Upper lobe of left lung (tissue), 4 donors: ENCODE measurements around the gene ZNF263.

Experiments used
- CTCF ChIP-seq, 6 experiments: fragments of 450-650 bp in 4 of 6; fragments of 200-600 bp in 2 of 6; sonication (generic) in 2 of 6; IDR thresholded peaks; one replicate each; pipeline ENCODE4 v1.5.1; 2016 to 2019; ENCODE audit warnings: antibody characterized with exemption in 6 of 6
- EP300 ChIP-seq, 4 donors: sonication (generic); formaldehyde crosslinking; IDR thresholded peaks; one replicate each; pipeline ENCODE4 v1.5.1; 2017; ENCODE audit warnings: antibody characterized with exemption in 4 of 4, control low read depth in 2 of 4
- POLR2A ChIP-seq, 4 donors: fragments of 450-650 bp; IDR thresholded peaks; one replicate each; pipeline ENCODE4 v1.5.1; 2016 to 2017; ENCODE audit warnings: antibody characterized with exemption in 4 of 4, mild to moderate bottlenecking in 2 of 4
- POLR2AphosphoS5 ChIP-seq, 2 donors: sonication (generic); formaldehyde crosslinking; IDR thresholded peaks; one replicate each; pipeline ENCODE4 v1.5.1; 2017; ENCODE audit warnings: antibody characterized with exemption in 2 of 2

- no peak for TF ChIP-seq CTCF (IDR thresholded peaks at IDR 0.05)
- TF ChIP-seq POLR2A (IDR thresholded peaks at IDR 0.05), result peak in 1 of 4 donors; percentile 22
- TF ChIP-seq POLR2AphosphoS5 (IDR thresholded peaks at IDR 0.05), result no peak
- TF ChIP-seq EP300 (IDR thresholded peaks at IDR 0.05), result no peak
These were observed 504 bp downstream of the ZNF263 start for GRCh38 chr16:3283543-3284447.
